A549 (cell line): ENCODE results near the gene EIF3D.
"Not testable (repeated sequence)": the region's sequence is repeated elsewhere in the genome, so short reads cannot be mapped to it uniquely, and the experiment has no call there.

Source experiments
- KDM1A ChIP-seq: fragments of 200-600 bp; sonication (generic); IDR thresholded peaks from 2 replicates; pipeline ENCODE4 v1.6.1; 2016; ENCODE audit warnings: low read depth, mild to moderate bottlenecking
- SMC3 ChIP-seq: fragments of >200 bp; sonication (Bioruptor Twin); formaldehyde crosslinking; IDR thresholded peaks from 3 replicates; pipeline ENCODE4 v1.6.1; 2018; ENCODE audit warnings: inconsistent platforms
- TF ChIP-seq, protein P1 (sequence below): fragments of >200 bp; sonication (Bioruptor Twin); formaldehyde crosslinking; IDR thresholded peaks from 3 replicates; pipeline ENCODE4 v1.5.1; 2016
- TF ChIP-seq, protein P2 (sequence below): fragments of 200-600 bp; sonication (generic); IDR thresholded peaks from 2 replicates; pipeline ENCODE4 v1.6.1; 2016; ENCODE audit warnings: antibody characterized with exemption, mild to moderate bottlenecking, moderate library complexity

DNA sequence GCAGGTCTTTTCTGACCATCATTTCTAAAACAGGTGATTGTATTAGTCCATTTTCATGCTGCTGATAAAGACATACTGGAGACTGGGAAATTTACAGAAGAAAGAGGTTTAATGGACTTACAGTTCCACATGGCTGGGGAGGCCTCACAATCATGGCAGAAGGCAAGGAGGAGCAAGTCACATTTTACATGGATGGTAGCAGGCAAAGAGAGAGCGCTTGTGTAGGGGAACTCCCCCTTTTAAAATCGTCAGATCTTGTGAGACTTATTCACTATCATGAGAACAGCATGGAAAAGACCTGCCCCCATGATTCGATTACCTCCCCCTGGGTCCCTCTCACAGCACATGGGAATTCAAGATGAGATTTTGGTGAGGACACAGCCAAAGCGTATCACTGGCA, 4.4 kb upstream of the EIF3D start:
- TF ChIP-seq, protein P1, sequence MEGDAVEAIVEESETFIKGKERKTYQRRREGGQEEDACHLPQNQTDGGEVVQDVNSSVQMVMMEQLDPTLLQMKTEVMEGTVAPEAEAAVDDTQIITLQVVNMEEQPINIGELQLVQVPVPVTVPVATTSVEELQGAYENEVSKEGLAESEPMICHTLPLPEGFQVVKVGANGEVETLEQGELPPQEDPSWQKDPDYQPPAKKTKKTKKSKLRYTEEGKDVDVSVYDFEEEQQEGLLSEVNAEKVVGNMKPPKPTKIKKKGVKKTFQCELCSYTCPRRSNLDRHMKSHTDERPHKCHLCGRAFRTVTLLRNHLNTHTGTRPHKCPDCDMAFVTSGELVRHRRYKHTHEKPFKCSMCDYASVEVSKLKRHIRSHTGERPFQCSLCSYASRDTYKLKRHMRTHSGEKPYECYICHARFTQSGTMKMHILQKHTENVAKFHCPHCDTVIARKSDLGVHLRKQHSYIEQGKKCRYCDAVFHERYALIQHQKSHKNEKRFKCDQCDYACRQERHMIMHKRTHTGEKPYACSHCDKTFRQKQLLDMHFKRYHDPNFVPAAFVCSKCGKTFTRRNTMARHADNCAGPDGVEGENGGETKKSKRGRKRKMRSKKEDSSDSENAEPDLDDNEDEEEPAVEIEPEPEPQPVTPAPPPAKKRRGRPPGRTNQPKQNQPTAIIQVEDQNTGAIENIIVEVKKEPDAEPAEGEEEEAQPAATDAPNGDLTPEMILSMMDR, result not testable (repeated sequence)
- TF ChIP-seq SMC3, KDM1A: not testable (repeated sequence)
- TF ChIP-seq, protein P2, sequence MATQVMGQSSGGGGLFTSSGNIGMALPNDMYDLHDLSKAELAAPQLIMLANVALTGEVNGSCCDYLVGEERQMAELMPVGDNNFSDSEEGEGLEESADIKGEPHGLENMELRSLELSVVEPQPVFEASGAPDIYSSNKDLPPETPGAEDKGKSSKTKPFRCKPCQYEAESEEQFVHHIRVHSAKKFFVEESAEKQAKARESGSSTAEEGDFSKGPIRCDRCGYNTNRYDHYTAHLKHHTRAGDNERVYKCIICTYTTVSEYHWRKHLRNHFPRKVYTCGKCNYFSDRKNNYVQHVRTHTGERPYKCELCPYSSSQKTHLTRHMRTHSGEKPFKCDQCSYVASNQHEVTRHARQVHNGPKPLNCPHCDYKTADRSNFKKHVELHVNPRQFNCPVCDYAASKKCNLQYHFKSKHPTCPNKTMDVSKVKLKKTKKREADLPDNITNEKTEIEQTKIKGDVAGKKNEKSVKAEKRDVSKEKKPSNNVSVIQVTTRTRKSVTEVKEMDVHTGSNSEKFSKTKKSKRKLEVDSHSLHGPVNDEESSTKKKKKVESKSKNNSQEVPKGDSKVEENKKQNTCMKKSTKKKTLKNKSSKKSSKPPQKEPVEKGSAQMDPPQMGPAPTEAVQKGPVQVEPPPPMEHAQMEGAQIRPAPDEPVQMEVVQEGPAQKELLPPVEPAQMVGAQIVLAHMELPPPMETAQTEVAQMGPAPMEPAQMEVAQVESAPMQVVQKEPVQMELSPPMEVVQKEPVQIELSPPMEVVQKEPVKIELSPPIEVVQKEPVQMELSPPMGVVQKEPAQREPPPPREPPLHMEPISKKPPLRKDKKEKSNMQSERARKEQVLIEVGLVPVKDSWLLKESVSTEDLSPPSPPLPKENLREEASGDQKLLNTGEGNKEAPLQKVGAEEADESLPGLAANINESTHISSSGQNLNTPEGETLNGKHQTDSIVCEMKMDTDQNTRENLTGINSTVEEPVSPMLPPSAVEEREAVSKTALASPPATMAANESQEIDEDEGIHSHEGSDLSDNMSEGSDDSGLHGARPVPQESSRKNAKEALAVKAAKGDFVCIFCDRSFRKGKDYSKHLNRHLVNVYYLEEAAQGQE, result not testable (repeated sequence)
